ENCODE data around the gene ICAM2. TPM values are rescaled to one million over a fixed set of nuclear protein-coding genes. Genes with fewer than 3 reads are reported as not detected.

The ICAM2 gene
- total and polyA plus RNA-seq, 2 donors (not counting 3 experiments of a cell fraction or from before 2014, with no cell fraction given), result 586 to 2,377 TPM

GRCh38 chr17:63966646-63967264, 53.7 kb downstream of the ICAM2 start:
- dilution Hi-C loops (cut with MboI; ENCODE audit: extremely low pct_ligation_motif_present, low sequenced_read_pairs) (no loop called here), intact Hi-C loops (cut with micrococcal nuclease) (no loop called here)
- H2AFZ ChIP-seq (ENCODE audit: low read depth, low read length), result no peak overlapping the region
- BruUV-seq (replicated peaks), result no TSS peak
- DNase-seq (ENCODE audit: low read depth, low spot score), result no peak
- H3K9me3 ChIP-seq (replicated peaks; ENCODE audit: control insufficient read depth, insufficient read depth, low read length), result no peaks in the 10 kb centered on the region
- ChIA-PET CTCF (interaction anchor here (0.6 to 1.3 kb wide), 3 partner anchors 12 to 21 kb away, joined by 3 to 4 read pairs (median 3); no protein-coding TSS in a partner anchor), POLR2A (no interaction called here)
- no peak overlapping the region for H3K27ac ChIP-seq (ENCODE audit: insufficient read depth, low read depth, low read length)
- no peaks in the 10 kb centered on the region for H4K20me1 ChIP-seq (replicated peaks; ENCODE audit: control insufficient read depth, extremely low read depth, insufficient read depth, low read length)
- no peak overlapping the region for H3K4me2 ChIP-seq (ENCODE audit: insufficient read depth, low read length)
- H3K36me3 ChIP-seq (ENCODE audit: control insufficient read depth in 2 of 2, extremely low read depth in 1 of 2, insufficient read depth in 2 of 2, low read length in 2 of 2), result no peaks in the 10 kb centered on the region
- no peaks in the 10 kb centered on the region for H3K4me1 ChIP-seq (ENCODE audit: control insufficient read depth, extremely low read depth, insufficient read depth, low read length)
- TF ChIP-seq FOS (IDR thresholded peaks at IDR 0.05; ENCODE audit: borderline replicate concordance, insufficient read depth, low read length), result no peak
- no peak for TF ChIP-seq POLR2A (IDR thresholded peaks at IDR 0.05; ENCODE audit: low read depth, low read length)
- TF ChIP-seq CTCF (IDR thresholded peaks at IDR 0.05; ENCODE audit: extremely low read depth in 1 of 2, insufficient read depth in 1 of 2, low read depth in 1 of 2, low read length in 2 of 2), result no peak
- no peak for TF ChIP-seq EZH2 (IDR thresholded peaks at IDR 0.05; ENCODE audit: borderline replicate concordance, low read depth, low read length, severe bottlenecking)
- TF ChIP-seq JUN (IDR thresholded peaks at IDR 0.05; ENCODE audit: borderline replicate concordance, insufficient read depth, insufficient read length, low read depth), result no peak
- TF ChIP-seq MYC (IDR thresholded peaks at IDR 0.05; ENCODE audit: low read depth, low read length), result no peak
- no peak for TF ChIP-seq MAX (IDR thresholded peaks at IDR 0.05; ENCODE audit: insufficient read depth, insufficient read length)
- no peak for TF ChIP-seq GATA2 (IDR thresholded peaks at IDR 0.05; ENCODE audit: insufficient read depth, insufficient read length, low read depth, low read length)
- no peak for TF ChIP-seq POLR2AphosphoS5 (IDR thresholded peaks at IDR 0.05; ENCODE audit: insufficient read depth, low read depth, low read length)
- H3K9ac ChIP-seq (replicated peaks; ENCODE audit: extremely low read depth, insufficient read depth, low read length), result no peak overlapping the region
- no peaks in the 10 kb centered on the region for H3K79me2 ChIP-seq (ENCODE audit: control insufficient read depth, insufficient read depth, low read length)
- H3K4me3 ChIP-seq (replicated peaks in 1 of 3; ENCODE audit: insufficient read depth in 1 of 3, low read depth in 1 of 3, low read length in 3 of 3), result no peak overlapping the region
- H3K9me1 ChIP-seq (replicated peaks; ENCODE audit: control insufficient read depth, extremely low read depth, insufficient read depth, low read length), result no peaks in the 10 kb centered on the region
- FAIRE-seq, result no peak
- no peaks in the 10 kb centered on the region for H3K27me3 ChIP-seq (ENCODE audit: control insufficient read depth in 2 of 2, insufficient read depth in 2 of 2, low read length in 2 of 2)
